Neuron (in vitro differentiated cells): Measurements from ENCODE around the gene AICDA.
"Not testable (repeated sequence)": the region's sequence is repeated elsewhere in the genome, so short reads cannot be mapped to it uniquely, and the experiment has no call there.

ENCODE experiments used
- H2AFZ ChIP-seq: one replicate; pipeline ENCODE4 v1.6.1; 2013; ENCODE audit warnings: low read depth, mild to moderate bottlenecking, inconsistent platforms, low read length, moderate library complexity
- H3K27me3 ChIP-seq: one replicate; pipeline ENCODE4 v1.6.1; 2013; ENCODE audit warnings: low read length; ENCODE audit not compliant: insufficient read depth
- H3K36me3 ChIP-seq: one replicate; pipeline ENCODE4 v1.6.1; 2013; ENCODE audit warnings: low read length; ENCODE audit not compliant: insufficient read depth
- H3K4me1 ChIP-seq: one replicate; pipeline ENCODE4 v1.6.1; 2013; ENCODE audit warnings: low read length; ENCODE audit not compliant: insufficient read depth
- H3K4me3 ChIP-seq: 2 replicates; pipeline ENCODE4 v1.5.1; 2013; ENCODE audit warnings: mild to moderate bottlenecking, low read length, moderate library complexity
- H3K9me3 ChIP-seq: one replicate; pipeline ENCODE4 v1.6.1; 2013; ENCODE audit warnings: low read length

Gene AICDA

DNA sequence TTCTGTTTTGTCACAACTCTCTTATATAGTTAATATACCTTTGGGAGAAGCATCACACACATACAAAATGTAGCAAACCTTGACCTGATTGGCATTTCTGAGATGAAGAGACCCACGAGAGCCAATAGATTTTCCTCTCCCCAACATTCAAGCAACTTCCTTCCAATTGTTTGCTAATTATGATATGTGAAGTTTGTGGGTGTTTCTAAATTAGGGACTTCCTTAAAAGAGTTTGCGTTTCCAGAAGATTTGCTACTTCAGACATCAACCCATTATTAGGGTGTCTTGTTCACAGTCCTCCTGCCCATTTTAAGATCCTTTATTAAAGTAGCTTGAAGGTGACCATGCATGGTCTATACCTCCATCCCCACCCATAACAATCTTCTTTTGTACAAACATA, 9.4 kb downstream of the AICDA start:
- H3K36me3 ChIP-seq, result no peaks in the 10 kb centered on the region
- no peak overlapping the region for H2AFZ ChIP-seq
- no peak overlapping the region for H3K4me3 ChIP-seq
- H3K4me1 ChIP-seq, result no peaks in the 10 kb centered on the region
- H3K9me3 ChIP-seq, result no peaks in the 10 kb centered on the region
- peaks cover 3% of the 10 kb centered on the region for H3K27me3 ChIP-seq

DNA sequence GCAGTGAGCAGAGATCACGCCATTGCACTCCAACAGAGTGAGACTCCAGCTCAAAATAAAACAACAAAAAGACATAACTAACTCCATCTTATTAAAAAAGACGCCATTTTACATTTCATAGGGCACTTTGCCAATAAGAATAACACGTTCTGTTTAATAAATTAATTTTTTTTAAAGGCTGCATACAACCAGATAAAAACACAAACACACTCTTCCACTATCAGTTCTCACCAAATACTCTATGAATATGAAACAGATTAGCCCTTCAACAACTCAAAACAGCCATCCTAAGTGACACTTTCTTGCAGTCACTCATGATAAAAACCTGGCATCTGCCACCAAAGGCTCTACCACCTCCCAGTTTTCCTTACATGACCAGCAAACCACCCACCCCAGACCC, 16.1 kb downstream of the AICDA start:
- Histone ChIP-seq H2AFZ (no peak overlapping the region), H3K36me3 (no peaks in the 10 kb centered on the region)

DNA sequence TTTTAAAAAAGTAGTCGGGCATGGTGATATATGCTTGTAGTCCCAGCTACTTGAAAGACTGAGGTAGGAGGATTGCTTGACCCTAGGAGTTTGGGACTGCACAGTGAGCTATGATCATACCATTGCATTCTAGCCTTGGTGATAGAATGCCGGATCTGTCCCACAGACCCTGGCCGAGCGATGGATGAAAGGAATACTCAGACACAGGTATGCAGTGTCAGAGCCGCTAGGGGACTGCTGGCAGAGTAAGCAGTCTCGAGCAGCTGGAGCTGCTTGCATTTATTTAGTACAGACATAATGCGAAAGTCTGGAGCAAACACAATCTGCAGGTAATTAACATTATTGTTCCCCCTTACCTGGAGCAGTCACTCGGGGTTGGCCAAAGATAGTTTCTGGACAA, 18.6 kb downstream of the AICDA start:
- H3K27me3 ChIP-seq, result no peaks in the 10 kb centered on the region

More for the DNA sequence above, 16.1 kb downstream of the AICDA start:
- Histone ChIP-seq H3K4me3 (no peak overlapping the region), H3K27me3 (no peaks in the 10 kb centered on the region), H3K4me1 (no peaks in the 10 kb centered on the region), H3K9me3 (no peaks in the 10 kb centered on the region)

DNA sequence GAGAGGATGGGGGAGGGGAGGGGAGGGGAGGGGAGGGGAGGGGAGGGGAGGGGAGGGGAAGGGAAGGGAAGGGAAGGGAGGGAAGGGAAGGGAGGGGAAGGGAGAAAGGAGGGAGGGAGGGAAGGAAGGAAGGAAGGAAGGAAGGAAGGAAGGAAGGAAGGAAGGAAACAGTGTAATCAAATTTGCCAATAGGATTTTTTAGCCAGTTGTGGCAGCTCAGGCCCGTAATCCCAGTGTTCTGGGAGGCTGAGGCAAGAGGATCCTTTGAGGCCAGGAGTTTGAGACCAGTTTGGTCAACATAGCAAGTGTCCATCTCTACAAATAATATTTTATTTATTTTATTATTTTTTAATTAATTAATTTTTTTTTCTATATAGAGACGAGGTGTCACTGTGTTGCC, 19.4 kb downstream of the AICDA start:
- Histone ChIP-seq H3K27me3 (no peaks in the 10 kb centered on the region), H3K4me1 (no peaks in the 10 kb centered on the region), H2AFZ (no peak overlapping the region), H3K36me3 (no peaks in the 10 kb centered on the region), H3K4me3 (no peak overlapping the region), H3K9me3 (no peaks in the 10 kb centered on the region)

More for the DNA sequence above, 18.6 kb downstream of the AICDA start:
- H3K4me3 ChIP-seq, result no peak overlapping the region
- H2AFZ ChIP-seq, result no peak overlapping the region
- no peaks in the 10 kb centered on the region for H3K36me3 ChIP-seq
- no peaks in the 10 kb centered on the region for H3K9me3 ChIP-seq
- no peaks in the 10 kb centered on the region for H3K4me1 ChIP-seq

DNA sequence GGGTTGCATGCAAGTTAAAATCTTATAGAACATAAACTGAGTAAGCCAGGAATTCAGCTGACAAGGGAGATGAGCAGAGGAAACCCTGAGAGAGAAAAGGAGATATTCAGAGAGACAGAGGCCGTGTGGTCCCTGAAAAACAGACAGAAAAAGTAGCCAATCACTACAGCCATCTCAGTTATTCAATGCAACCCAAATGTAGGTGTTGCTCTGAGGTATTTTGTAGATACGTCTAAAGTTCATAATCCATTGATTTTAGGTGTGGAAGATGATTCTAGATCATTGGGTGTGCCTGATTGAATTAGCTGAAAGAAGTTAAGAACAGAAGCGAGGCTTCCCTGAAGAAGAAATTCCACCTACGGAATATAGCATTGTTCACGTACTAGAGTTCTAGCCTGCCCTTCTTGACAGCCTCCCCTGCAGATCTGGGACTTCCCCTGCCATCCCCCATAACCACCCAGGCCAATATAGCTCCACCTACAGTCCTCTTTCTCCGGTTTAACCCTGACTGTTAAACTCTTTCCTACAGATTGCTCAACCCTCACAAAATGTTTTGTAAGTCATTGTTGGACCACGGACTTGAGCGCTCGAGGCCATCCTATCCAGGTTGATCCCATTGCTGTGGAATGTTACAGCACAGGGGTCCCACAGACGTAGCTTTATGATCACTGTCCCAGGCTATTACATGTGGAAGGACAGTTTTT, 21.7 kb downstream of the AICDA start:
- no peaks in the 10 kb centered on the region for H3K9me3 ChIP-seq
- H2AFZ ChIP-seq, result no peak overlapping the region
- H3K36me3 ChIP-seq, result no peaks in the 10 kb centered on the region
- no peaks in the 10 kb centered on the region for H3K27me3 ChIP-seq
- no peak overlapping the region for H3K4me3 ChIP-seq
- no peaks in the 10 kb centered on the region for H3K4me1 ChIP-seq

DNA sequence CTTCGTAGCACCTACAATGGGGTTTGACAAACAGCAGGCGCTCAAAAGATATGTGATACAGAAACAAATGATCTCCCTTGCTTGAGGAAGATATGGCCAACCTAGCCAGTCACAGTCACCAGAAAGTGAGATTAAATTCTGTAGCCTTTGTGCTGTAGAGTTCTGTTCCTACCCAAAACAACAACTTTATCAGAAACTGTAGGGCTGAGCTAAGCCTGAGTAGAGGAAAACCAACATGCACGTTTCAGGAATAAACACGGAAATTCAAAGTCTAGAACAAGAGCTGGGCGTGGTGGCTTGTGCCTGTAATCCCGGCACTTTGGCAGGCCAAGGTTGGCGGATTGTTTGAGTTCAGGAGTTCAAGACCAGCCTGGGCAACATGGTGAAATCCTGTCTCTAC, 23.0 kb downstream of the AICDA start:
- Histone ChIP-seq H3K9me3 (no peaks in the 10 kb centered on the region), H3K36me3 (no peaks in the 10 kb centered on the region), H2AFZ (no peak overlapping the region), H3K27me3 (no peaks in the 10 kb centered on the region), H3K4me1 (no peaks in the 10 kb centered on the region), H3K4me3 (no peak overlapping the region)

DNA sequence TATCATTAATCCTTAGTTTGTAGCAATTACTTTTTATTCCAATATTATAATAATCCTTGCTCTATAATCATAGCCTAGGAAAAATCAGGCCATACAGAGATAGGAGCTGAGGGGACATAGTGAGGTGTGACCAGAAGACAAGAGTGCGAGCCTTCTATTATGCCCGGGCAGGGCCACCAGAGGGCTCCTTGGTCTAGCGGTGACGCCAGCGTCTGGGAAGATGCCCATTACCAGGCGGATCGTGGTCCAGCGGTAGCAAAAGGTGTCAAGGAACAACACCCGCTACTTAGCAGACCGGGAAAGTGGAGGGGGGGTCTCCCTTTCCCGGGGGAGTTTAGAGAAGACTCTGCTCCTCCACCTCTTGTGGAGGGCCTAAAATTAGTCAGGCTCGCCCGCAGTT, 28.2 kb downstream of the AICDA start:
- not testable (repeated sequence) for H3K4me3 ChIP-seq, H3K4me1 ChIP-seq, H3K36me3 ChIP-seq, H3K9me3 ChIP-seq, H3K27me3 ChIP-seq, H2AFZ ChIP-seq

DNA sequence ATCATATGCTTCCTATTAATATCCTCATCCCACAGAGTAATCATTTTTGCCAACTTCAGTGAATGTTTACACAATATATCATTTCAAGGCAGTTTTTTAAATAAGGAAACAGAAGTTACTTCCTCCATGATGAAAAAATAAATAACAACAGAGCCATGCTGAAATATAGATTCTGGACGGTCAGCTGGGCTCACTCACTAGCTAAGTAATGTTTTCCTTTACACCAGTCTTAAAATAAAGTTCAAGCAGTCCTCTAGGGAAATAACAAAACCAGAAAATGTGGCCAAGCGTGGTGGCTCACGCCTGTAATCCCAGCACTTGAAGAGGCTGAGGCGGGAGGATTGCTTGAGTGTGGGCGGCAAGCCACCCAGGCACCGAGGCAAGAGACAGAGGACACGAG, 28.7 kb downstream of the AICDA start:
- Histone ChIP-seq H3K36me3 (no peaks in the 10 kb centered on the region), H3K4me3 (no peak overlapping the region), H3K27me3 (no peaks in the 10 kb centered on the region), H2AFZ (no peak overlapping the region), H3K9me3 (no peaks in the 10 kb centered on the region), H3K4me1 (no peaks in the 10 kb centered on the region)

DNA sequence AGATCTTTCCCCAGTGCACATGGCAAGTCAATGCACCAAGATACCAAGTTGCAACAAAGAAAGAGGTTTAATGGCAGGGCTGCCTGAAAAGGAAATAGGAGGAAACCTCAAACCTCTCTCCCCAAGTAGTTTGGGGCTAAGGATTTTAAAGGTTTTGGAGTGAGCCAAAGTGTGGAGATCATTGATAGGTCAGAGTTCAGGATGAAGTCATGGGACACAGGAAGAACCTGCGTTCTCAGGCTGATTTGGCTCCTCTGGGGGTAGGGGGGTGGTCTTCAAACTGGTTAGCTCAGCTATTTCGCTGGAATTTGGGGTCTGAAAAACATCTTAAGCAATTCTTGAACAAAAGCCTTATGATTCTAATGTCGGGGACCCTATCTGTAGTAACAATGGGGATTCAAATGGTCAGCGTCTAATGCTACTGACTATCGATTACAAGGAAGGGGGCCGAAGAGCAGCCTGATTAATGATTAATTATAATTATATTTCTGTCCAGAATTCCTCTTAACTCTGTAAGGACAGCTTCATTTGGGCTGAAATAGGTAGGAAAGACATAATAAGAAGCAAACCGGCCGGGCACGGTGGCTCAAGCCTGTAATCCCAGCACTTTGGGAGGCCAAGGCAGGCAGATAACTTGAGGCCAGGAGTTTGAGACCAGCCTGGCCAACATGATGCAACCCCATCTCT, 31.4 kb downstream of the AICDA start:
- H3K4me3 ChIP-seq, result no peak overlapping the region
- no peaks in the 10 kb centered on the region for H3K9me3 ChIP-seq
- no peaks in the 10 kb centered on the region for H3K36me3 ChIP-seq
- H3K27me3 ChIP-seq, result no peaks in the 10 kb centered on the region
- H3K4me1 ChIP-seq, result no peaks in the 10 kb centered on the region
- no peak overlapping the region for H2AFZ ChIP-seq

DNA sequence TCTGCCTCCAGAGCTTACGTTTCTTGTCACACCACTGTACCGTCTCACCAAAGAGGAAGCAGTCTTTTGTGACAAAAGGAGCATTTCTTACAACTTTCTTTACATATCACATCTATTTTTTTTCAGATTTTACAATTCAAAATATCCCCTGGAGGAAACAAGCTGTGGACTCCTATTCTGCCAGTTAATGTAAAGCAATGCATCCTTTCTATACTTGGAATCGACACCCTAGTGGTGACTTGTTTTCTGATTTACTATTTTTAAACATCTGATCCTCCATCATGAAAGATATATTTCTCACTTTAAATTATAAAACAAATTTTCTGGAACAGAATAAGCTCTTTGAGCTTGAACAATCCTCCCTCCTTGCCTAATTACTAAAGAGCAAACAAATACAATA, 34.8 kb downstream of the AICDA start:
- no peak overlapping the region for H2AFZ ChIP-seq
- H3K4me1 ChIP-seq, result no peaks in the 10 kb centered on the region
- H3K4me3 ChIP-seq, result no peak overlapping the region
- H3K27me3 ChIP-seq, result no peaks in the 10 kb centered on the region
- no peaks in the 10 kb centered on the region for H3K36me3 ChIP-seq
- H3K9me3 ChIP-seq, result no peaks in the 10 kb centered on the region

DNA sequence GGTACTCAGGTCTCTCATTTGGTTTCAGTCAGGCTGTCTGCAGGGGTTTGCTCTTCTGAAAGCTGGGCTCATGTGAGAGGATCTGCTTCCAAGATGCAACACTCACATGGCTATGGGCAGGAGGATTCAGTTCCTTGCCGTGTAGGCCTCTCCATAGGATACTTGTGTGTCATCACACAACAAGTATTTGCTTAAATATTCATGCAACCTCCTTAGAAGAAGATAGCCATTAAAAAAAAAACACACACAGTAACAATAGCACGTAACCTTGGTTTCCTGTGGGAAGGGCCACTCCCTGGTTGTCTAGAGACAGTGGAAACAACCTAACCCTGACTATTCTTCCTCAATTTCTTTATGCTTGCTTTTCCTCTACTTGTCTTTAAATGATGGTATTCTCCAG, 40.2 kb downstream of the AICDA start:
- H3K4me1 ChIP-seq, result no peaks in the 10 kb centered on the region
- H3K4me3 ChIP-seq, result no peak overlapping the region
- H3K36me3 ChIP-seq, result no peaks in the 10 kb centered on the region
- H3K9me3 ChIP-seq, result no peaks in the 10 kb centered on the region
- no peak overlapping the region for H2AFZ ChIP-seq
- H3K27me3 ChIP-seq, result no peaks in the 10 kb centered on the region

DNA sequence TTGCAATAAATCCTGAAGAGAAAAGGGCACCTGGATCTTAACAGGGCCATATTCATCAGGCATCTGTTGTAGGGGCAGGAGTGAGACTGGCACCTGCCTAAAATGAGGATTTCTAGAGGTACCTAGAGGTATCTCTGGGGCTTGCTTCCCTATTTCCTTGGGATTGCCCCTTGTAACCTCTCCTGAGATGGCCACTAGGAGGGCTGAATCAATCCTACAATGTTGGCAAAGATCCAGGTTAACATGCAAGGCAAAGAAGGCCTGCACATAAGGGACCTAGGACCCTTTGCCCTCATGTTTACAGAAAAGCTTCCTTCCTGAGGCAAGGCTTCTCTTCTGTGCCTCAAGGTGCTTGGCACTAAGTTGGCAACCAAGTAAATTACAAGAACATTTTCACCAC, 46.1 kb downstream of the AICDA start:
- Histone ChIP-seq H2AFZ (no peak overlapping the region), H3K36me3 (no peaks in the 10 kb centered on the region), H3K9me3 (no peaks in the 10 kb centered on the region), H3K4me1 (no peaks in the 10 kb centered on the region), H3K27me3 (no peaks in the 10 kb centered on the region), H3K4me3 (no peak overlapping the region)

DNA sequence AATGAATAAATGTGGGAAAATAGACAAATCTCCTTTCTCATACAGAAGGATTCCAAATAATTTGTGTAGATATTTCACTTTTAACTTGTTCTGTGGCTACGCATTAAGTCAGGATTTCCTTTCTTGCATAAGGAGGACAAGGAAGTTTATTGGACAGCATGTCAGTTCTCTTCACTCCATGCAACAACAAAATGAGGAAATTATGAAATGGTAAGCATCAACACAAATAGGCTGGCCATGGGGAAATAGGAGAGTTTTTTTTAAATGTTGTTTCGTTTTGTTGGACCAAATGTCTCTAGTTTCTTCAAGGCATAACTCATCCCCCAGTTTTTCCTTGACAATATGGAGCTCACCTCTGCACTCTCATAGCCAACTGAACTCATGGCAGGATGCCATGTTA, 46.6 kb downstream of the AICDA start:
- not testable (repeated sequence) for H3K9me3 ChIP-seq, H3K4me3 ChIP-seq, H3K36me3 ChIP-seq, H3K27me3 ChIP-seq, H2AFZ ChIP-seq, H3K4me1 ChIP-seq

DNA sequence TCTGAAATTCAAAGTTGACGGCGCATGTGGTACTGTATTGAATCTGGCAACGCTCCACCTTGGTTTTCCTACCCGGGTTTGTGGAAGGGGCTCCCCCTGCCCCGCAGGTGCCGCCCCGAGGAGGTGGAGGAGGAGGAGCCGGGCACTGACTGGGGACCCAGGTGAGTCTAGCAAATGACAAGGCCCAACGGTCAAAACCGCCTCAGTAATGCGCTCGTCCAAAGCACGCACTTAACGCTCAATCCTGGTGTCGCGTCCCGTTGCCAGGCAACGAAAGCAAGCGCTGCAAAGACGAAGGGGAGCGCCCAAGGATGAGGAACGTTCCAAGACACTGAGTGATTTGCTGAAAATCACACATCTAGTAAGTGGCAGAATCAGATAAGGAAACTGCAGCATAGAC, 48.0 kb downstream of the AICDA start:
- H3K4me3 ChIP-seq, result no peak overlapping the region
- no peaks in the 10 kb centered on the region for H3K27me3 ChIP-seq
- H3K9me3 ChIP-seq, result no peaks in the 10 kb centered on the region
- H3K36me3 ChIP-seq, result no peaks in the 10 kb centered on the region
- no peaks in the 10 kb centered on the region for H3K4me1 ChIP-seq
- H2AFZ ChIP-seq, result no peak overlapping the region
